ENCODE measurements around the gene TOMM40. TPM values are rescaled to one million over a fixed set of nuclear protein-coding genes. Genes with fewer than 3 reads are reported as not detected.
"Not testable (repeated sequence)": the region's sequence is repeated elsewhere in the genome, so short reads cannot be mapped to it uniquely, and the experiment has no call there.

Gene TOMM40
- 44.1 TPM for total RNA-seq

DNA sequence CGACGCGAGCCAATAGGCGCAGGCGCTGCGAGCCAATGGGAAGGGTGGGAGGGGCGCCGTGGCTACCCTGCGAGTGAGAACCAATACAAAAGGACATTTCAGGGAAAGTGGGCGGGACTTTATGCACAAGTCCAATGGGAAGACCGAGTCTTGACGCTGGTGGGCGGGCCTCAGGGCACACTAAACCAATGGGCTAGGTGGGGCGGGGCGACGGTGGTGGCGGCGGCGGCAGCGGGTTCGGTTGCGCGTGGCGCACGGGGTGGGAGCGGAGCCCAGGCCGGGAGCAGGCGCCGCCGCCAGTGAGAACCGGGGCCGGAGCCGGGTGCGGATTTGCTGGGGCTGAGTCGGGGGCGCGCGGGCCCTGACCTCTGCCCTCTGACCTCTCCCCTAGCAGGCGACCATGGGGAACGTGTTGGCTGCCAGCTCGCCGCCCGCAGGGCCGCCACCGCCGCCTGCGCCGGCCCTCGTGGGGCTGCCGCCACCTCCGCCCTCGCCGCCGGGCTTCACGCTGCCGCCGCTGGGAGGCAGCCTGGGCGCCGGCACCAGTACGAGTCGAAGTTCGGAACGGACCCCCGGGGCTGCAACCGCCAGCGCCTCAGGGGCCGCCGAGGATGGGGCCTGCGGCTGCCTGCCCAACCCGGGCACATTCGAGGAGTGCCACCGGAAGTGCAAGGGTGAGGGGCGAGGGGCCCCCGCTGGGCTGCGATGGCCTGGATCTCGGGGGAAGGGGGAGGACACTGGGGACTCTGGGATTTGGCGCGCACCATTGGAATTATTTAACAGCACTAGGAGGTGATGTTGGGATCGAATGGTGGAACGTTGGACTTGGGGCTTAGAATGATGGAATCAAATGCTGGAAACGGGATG, at the start of gene TOMM40:
TSS of gene TOMM40 (plus strand) at position 239 of the 867 bp plus-strand sequence. CDS start at position 401, 162 bp downstream.
- DNase-seq = peak; percentile 100

DNA sequence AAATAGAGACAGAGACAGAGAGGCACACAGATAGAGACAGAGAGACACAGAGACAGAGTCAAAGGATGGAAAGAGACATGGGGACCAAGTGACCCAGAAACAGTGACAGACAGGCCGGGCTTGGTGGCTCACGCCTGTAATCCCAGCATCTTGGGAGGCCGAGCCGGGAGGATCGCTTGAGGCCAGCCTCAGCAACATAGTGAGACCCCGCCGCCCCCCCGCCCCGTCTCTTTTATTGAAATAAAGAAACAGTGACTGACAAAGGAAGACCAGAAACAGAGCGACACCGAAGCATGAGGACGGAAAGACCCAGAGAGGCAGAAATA, 45.8 kb upstream of the TOMM40 start:
- DNase-seq = no peak

DNA sequence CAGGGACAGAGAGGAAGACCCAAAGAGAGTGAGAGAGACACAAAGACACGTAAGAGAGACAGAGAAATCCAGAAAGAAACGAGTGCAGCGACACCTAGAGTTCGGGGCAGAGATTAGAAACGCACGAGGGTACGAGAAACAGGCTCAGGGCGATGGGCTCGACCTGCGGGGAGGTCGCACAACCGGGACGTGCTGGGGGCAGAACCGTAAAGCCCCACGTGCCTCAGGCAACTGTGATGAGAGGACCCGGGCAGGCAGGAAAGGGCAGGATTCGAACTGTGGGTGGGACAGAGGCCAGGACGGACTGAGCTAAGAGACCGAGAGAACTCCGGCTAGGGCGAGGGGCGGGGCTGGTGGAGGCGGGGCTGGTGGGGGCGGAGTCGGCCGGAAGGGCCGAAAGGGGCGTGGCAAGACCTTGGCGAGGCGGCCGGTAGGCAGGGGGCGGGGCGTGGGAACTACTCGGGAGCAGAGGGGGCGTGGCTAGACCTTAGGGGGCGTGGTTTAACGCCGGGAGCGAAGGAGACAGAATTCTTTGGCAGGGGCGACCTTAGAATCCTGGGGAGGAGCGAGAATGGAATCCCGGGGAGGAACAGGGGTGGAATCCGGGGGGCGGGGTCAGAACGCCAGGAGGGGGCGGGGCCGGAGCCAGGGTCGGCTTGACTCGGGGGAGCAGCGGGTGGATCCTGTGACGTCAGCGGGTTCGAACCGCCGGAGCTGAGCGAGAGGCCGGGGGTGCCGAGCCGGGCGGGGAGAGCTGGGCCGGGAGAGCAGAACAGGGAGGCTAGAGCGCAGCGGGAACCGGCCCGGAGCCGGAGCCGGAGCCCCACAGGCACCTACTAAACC, 45.2 kb upstream of the TOMM40 start, which contains the start of gene NECTIN2:
TSS of gene NECTIN2 (plus strand) at position 686 of the 843 bp plus-strand sequence. CDS start 229 bp downstream, outside the sequence.
- DNase-seq = peak; percentile 99

DNA sequence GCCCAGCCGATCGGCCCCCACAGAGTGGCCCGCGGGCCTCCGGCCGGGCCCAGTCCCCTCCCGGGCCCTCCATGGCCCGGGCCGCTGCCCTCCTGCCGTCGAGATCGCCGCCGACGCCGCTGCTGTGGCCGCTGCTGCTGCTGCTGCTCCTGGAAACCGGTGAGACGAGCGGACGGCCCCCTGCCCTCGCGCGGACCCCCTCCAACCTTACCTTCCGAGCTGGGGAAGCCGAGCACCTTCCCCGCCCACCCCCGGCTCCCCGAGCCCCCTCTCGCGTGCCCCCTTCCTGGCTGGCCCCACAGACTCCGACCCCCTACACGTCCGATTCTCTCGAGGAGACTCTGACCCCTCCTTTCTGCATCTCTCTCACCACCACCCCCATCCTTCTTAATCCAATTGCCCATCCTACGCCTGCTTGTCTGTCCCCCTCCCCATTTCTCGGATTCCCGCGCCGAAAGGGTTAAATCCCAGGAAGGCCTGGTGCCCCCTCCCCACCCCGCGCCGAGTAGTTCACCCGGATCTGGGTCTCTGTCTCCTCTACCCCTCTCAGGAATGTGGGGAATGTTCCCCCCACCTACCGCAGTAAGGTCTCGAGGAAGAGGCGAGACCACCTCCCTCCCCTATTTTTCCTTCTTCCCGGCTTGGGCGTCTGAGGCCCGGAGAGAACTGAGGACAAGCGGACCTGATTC, 44.5 kb upstream of the TOMM40 start:
- DNase-seq = peak; percentile 65

DNA sequence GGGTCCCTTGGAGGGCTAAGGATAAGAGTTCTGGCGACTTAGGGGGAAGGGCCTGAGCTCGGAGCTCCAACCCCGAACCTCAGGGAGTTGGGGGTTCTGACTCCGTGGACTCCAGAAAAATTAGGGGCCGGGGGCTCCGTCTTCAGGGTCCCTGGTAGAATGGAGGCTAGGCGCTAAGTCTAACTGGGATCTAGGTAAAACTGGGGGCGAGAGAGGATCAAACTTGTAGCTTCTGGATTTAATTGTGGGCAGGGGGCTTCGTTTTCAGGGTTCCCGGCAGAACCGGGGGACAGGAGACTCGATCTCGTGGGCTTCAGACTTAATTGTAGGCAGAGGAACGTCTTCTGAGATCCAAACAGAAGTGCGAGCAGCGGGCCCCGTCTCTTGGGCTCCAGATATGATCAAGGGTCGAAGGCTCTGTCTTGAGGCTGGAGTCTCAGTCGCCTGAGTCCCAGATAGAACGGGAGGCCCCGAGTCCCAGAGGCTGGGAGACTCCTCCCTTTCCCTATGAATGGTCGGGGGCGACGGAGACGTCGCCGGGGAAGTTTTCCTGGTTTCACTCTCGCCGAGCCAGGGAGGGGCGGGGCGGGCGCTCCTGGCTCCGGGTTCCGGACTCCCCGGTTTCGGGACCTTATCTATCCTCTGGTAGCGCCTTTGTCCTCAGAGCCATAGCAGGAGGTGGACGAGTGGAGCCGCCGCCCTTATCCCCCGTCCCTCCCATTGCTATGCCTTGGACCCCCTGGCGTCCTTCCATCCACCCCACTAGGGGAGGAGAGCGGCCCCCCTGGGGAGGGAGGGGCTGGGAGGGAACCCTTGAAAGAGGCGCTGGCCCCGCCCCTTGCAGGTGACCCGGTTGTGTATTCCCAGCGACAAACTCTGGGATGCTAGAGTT, 43.7 kb upstream of the TOMM40 start:
- peak; percentile 76 for DNase-seq

DNA sequence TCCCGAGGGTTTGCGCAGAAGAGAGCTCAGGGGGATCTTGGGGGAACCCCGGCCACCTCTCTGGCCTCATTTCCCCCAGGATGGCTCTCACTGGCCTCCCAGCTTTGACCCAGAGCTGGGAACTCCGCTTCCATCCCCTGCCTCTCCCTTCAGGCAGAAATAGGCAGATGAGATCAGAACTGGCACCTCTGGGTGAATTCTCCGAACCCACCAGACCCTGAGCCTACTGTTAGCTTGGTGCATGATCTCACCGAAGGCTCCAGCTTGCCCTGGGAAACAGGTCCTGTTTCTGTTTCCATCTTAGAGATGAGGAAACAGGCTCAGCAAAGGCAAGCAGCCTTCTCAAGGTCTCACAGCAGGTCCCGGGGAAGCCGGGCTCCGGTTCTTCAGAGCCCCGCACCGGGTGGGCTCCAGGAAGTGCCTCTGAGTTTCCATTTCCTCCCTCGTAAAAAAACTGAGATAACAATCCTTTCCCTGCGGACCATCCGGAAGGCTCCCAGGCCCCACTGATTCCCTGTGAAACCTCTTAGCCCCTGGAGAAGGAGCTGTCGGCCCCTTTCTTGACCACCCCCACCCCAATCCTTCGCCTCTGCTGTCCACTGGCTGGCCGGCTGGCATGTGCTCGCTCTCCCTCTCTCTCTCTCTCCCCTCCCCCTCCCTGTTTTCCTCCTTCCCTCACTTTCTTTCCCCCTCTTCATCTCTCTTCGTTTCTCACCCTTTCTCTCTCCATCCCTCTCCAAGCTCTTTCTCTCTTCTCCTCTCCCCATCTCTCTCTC, 42.8 kb upstream of the TOMM40 start:
- DNase-seq = peak; percentile 53

DNA sequence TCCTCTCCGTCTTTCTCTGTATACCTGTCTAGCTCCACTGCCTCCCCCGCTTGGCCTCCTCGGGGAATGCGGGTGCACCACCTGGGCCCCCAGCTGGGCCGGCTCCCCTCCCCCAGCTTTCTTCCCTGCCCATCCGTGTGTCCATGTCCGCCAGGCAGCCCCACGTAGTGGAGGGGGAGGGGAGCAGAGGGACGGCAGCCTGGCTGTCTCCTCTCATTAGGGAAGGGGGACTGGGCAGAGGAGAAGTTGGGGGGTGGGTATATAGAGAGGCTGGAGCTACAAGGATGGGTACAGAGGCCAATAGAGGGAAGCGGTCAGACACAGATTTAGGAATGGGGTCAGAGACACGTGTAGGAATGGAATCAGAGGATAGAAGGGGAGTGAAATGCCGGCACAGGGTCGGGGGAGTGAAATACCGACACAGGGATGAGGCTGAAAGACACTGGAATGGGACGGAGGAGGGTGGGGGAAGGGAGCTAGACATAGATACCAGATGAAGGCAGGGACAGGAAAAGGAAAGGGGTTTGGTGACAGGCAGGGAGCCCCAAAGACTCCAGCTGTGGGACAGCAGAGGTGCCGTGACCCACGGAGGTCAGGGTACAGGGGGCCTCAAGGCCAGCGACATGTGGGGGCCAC, 42.1 kb upstream of the TOMM40 start:
- DNase-seq = peak; percentile 36

DNA sequence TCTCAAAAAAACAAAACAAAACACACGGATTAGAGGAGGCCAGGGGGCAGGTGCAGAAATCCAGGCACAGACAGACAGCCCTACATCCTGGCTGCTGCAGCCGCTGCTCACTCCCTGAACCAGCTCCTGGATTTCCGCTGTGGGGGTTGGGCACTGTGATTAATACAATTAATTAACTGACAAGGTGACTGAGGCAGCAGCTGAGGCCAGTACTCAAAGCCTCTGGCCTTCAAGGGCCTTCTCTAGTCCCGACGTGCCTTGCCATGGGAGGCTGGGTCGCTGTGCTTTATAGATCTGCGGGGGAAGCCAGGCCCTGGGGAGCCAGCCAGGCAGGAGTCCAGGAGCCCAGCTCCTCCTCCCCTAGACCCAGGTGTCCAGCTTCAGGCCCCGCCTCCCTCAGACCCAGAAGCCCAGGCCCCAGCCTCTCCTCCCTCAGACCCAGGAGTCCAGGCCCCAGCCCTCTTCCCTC, 40.4 kb upstream of the TOMM40 start:
- no peak for DNase-seq

DNA sequence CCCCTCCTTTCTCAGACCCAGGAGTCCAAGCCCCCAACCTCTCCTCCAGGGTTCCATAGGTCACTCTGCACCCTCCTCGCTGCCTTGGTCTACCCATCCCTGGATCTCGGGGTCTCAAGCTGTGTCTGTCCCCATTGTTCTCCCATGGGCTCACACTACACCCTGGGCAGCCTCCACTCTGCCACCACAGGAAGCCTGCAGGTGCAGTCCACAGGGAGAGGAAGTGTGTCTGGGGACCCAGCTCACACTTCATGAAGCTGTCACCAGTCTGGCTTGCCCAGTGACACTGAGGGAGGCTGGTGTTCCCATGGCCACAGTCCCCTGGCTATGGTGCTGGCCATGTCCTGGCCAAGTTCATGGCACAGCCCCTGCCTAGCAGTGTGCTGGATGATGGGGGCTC, 39.6 kb upstream of the TOMM40 start:
- no peak for DNase-seq

DNA sequence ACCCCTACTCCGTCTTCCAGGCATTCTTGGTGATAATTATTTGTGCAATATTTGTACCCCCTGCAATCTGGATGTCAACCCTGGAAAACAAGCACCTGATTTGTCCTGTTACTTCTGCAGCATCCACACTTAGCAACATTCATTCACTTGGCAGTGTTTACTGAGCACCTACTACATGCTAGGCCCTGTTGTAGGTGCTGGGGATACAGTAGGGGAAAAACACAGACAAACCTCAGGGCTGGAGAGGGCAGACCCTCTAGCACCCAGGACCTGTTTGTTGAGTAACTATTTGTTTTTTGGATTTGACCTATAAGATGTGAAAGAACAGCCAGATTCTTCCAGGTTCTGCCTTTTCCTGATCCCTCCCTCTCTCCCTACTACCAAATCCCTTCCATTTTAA, 35.4 kb upstream of the TOMM40 start:
- no peak for DNase-seq

DNA sequence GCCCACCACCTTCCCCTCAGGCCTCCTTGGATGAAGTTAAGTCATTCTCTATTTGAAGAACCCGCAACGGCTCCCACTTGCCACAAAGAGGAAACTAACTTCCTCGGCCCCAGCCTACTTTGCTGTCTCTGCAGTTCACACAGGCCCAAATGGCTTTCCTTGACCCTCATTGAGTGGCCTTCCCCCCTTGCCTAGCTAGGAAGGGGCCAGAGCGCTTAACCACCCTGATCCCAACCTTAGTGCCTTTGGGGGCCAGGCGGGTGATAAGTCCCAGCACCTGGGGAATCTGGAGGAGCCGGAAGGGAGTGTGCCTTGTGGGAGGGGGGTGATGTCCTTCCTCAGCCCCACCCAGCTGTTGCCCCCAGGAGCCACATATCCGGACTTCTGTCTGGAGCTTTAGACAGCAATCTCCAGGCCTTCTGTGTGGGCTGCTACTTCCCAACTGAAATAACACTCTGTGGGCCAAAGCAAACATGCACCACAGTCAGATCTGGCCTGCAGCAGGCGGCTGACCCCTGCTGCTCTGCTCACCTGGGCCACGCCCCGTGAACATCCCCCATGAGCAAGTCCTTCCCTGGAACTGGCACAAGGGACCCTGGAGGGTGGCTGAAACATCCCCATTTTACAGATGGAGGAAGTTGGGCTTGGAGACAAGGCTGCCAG, 34.5 kb upstream of the TOMM40 start:
- no peak for DNase-seq

DNA sequence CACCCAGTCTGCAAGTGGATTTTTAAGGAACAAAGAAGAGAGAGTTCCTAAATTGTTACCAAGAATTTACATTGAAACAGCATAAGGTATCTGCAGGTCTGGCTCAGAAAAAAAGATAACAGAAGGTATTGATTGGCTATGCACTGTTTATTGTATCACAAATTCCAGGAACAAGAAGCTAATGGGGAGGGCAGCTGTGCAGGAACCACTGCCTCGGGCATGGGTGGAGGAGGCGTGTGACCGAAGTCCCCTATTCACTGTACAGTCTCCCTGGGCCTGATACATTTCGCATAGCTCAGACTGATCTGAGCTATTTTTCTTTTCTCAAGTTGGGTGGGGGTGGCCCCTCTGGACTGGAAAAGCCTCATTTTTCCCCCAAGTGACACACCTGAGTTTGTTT, 33.2 kb upstream of the TOMM40 start:
- no peak for DNase-seq

DNA sequence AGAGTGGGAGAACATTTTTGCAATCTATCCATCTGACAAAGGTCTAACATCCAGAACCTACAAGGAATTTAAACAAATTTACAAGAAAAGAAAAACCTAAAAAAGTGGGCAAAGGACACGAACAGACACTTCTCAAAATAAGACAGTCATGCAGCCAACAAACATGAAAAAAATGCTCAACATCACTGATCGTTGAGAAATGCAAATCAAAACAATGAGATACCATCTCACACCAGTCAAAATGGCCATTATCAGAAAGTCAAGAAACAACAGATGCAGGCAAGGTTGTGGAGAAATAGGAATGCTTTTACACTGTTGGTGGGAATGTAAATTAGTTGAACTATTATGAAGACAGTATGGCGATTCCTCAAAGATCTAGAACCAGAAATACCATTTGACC, 29.5 kb upstream of the TOMM40 start:
- not testable (repeated sequence) for DNase-seq

DNA sequence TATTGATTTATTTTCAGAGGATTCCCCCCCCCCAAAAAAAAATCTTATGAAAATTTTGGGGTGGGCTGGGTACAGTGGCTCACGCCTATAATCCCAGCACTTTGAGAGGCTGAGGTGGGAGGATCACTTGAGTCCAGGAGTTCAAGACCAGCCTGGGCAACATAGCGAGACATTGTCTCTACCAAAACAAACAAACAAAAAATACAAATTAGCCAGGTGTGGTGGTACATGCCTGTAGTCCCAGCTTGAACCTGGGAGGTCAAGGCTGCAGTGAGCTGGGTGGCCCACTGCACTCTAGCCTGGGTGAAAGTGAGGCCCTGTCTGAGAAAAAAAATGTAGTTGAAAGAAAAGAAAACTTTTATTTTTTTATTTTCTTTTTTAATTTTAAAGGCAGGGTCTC, 27.1 kb upstream of the TOMM40 start:
- no peak for DNase-seq

DNA sequence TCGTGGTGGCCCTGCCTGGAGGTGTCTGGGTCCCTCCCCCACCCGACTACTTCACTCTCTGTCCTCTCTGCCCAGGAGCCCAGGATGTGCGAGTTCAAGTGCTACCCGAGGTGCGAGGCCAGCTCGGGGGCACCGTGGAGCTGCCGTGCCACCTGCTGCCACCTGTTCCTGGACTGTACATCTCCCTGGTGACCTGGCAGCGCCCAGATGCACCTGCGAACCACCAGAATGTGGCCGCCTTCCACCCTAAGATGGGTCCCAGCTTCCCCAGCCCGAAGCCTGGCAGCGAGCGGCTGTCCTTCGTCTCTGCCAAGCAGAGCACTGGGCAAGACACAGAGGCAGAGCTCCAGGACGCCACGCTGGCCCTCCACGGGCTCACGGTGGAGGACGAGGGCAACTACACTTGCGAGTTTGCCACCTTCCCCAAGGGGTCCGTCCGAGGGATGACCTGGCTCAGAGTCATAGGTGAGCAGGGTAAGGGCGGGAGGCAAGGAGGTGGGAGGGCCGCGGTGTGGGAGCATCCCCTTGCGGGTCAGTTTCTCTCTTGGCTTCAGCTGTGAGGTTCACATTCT, 25.8 kb upstream of the TOMM40 start:
- no peak for DNase-seq

DNA sequence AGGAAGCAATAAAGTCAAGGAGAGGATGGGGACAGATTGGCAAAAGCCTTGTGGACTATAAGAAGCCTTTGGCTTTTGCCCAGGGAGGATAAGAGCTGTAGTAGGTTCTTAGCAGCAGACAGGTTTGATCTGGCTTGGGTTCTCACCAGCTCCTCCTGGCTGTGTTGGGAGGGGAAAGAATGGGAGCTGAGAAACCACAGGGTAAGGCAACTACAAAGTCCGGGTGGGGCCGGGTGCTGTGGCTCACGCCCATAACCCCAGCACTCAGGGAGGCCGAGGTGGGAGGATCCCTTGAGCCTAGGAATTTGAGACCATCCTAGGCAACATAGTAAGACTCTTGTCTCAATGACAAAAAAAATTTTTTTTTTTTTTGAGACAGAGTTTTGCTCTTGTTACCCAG, 24.4 kb upstream of the TOMM40 start:
- DNase-seq = no peak

DNA sequence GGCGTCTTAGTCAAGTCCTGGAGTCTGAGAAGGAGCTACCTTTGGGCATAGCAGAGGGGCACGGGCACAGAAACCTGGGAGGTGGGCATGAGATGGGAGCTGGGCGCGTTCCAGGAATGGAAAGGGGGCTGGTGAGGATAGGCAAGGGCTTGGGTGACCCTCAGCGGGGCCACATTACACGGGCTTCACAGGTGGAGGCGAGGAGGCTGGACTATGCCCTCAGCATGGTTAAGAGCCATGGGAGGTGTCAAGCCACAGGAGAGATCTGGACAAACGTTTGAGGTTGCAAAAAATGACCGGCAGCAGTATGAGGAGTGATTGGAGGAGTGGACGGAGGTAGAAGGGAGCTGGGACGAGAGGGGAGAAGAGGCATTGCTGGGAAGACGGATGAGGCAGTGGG, 23.5 kb upstream of the TOMM40 start:
- DNase-seq = no peak

DNA sequence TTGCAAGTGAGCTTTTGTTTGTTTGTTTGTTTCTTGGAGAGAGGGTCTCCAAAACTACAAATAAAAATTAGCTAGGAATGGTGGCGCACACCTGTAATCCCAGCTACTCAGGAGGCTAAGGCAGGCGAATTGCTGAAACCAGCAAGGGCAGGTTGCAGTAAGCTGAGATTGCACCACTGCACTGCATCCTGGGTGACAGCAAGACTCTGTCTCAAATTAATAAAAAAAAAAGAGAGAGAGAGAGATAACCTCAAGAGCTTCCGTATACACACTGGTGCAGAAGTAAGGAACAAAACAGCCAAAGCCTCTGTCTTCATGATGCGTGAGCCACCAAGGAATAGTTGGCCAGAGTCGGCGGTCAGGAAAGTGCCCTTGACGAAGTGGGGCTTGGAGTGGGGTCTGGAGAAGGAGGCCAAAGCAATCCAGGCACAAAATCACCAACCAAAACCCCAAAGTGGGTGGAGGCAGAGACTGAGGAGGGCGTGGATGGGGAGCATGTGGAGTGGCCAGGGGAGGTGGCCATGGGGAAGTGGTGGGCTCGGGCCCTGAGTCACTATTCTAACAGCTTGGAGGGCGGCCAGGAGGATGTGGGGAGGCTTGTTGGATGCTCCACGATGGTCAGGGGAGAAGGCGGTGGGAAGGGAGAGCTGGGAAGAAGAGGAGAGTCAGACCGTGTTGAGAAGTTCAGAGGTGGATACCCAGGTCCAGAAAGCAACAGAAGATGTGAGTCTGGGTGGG, 21.2 kb upstream of the TOMM40 start:
- no peak for DNase-seq

DNA sequence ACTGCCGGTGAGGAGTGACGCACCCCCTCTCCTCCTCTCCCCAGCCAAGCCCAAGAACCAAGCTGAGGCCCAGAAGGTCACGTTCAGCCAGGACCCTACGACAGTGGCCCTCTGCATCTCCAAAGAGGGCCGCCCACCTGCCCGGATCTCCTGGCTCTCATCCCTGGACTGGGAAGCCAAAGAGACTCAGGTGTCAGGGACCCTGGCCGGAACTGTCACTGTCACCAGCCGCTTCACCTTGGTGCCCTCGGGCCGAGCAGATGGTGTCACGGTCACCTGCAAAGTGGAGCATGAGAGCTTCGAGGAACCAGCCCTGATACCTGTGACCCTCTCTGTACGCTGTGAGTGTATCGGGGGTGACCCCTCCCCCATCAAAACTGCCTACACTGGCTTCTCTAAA, 19.2 kb upstream of the TOMM40 start:
- DNase-seq = no peak

Data from tongue (tissue), 2 donors.